ENCODE measurements around the gene KLHL28. TPM values are rescaled to one million over a fixed set of nuclear protein-coding genes. Genes with fewer than 3 reads are reported as not detected.
A peak's percentile ranks its signal among the peaks of the same experiment; 100 is the strongest.

KLHL28 gene
- total RNA-seq, 3 donors from 2014 or later (not counting 1 experiment from before 2014, with no cell fraction given): 47.6 to 59.7 (median 56.0) TPM

DNA sequence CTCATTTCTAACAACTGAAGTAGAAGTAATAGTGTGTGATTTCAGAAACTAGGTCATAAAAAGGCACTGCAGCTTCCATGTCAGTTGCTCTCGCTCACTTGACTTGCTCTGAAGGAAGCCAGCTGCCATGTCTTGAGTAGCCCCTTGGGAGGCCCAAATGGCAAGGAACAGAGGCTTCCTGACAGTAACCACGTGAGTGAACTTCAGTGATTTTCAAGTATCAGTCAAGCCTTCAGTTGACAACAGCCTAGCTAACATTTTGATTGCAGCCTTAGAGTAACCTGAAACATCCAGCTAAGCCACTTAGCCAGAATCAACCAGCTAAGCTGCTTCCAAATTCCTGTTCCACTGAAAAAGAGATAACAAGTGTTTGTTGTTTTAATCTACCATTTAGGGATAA, 26.9 kb upstream of the KLHL28 start:
- TF ChIP-seq, protein P1, sequence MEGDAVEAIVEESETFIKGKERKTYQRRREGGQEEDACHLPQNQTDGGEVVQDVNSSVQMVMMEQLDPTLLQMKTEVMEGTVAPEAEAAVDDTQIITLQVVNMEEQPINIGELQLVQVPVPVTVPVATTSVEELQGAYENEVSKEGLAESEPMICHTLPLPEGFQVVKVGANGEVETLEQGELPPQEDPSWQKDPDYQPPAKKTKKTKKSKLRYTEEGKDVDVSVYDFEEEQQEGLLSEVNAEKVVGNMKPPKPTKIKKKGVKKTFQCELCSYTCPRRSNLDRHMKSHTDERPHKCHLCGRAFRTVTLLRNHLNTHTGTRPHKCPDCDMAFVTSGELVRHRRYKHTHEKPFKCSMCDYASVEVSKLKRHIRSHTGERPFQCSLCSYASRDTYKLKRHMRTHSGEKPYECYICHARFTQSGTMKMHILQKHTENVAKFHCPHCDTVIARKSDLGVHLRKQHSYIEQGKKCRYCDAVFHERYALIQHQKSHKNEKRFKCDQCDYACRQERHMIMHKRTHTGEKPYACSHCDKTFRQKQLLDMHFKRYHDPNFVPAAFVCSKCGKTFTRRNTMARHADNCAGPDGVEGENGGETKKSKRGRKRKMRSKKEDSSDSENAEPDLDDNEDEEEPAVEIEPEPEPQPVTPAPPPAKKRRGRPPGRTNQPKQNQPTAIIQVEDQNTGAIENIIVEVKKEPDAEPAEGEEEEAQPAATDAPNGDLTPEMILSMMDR (IDR thresholded peaks at IDR 0.05): no peak
- H3K27ac ChIP-seq (ENCODE audit: low read length): no peak overlapping the region
- H3K36me3 ChIP-seq (ENCODE audit: control insufficient read depth, insufficient read depth, low read length): no peaks in the 10 kb centered on the region
- peaks cover 13 to 18% of the 10 kb centered on the region in 2 donors for H3K4me1 Mint-ChIP-seq
- no peaks in the 10 kb centered on the region for H3K36me3 Mint-ChIP-seq
- no peak overlapping the region for H3K4me3 Mint-ChIP-seq
- DNase-seq (no peak), ATAC-seq (no peak)
- H3K27me3 ChIP-seq (ENCODE audit: control insufficient read depth, insufficient read depth, low read length): no peaks in the 10 kb centered on the region
- H3K4me3 ChIP-seq (ENCODE audit: low read length): no peak overlapping the region
- no peaks in the 10 kb centered on the region for H3K4me1 ChIP-seq (ENCODE audit: control insufficient read depth, insufficient read depth, low read length)
- WGBS (ENCODE audit: insufficient coverage): 77% methylated on average over 2 of the region's 2 CpGs
- H3K27me3 Mint-ChIP-seq (ENCODE audit: low read depth in 2 of 2): no peaks in the 10 kb centered on the region
- no peaks in the 10 kb centered on the region for H3K9me3 ChIP-seq (ENCODE audit: control insufficient read depth, insufficient read depth, low read length)
- H3K27ac Mint-ChIP-seq: no peak overlapping the region
- H3K9me3 Mint-ChIP-seq: no peaks in the 10 kb centered on the region
- intact Hi-C loops (cut with micrococcal nuclease): no loop called here

DNA sequence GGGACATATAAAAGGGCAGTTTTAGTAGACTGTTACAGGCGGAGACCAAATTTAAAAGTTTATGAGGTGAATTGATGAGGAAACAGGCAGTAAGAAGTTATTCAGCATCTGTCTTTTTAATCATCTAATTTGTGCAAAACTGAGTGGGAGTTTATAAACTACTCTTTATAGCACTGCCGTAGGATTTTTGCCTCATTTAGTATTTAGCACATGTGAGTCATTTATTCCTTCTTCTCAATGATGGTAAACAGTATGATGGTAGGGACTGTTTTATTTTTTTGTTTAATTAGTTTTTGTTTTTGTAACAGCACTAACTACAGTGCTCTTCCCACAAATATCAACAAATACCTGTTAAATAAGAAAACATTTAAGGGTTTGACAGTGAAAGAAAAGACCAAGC, 20.8 kb upstream of the KLHL28 start:
- Histone ChIP-seq H3K36me3 (ENCODE audit: control insufficient read depth, insufficient read depth, low read length) (no peaks in the 10 kb centered on the region), H3K4me1 (ENCODE audit: control insufficient read depth, insufficient read depth, low read length) (no peaks in the 10 kb centered on the region), H3K9me3 (ENCODE audit: control insufficient read depth, insufficient read depth, low read length) (no peaks in the 10 kb centered on the region), H3K27ac (ENCODE audit: low read length) (no peak overlapping the region), H3K27me3 (ENCODE audit: control insufficient read depth, insufficient read depth, low read length) (no peaks in the 10 kb centered on the region), H3K4me3 (ENCODE audit: low read length) (no peak overlapping the region)
- intact Hi-C loops (cut with micrococcal nuclease): no loop called here
- H3K36me3 Mint-ChIP-seq: no peaks in the 10 kb centered on the region
- no peak for DNase-seq
- no peak overlapping the region for H3K4me3 Mint-ChIP-seq
- WGBS (ENCODE audit: insufficient coverage): 94% methylated on average over 1 of the region's 2 CpGs
- no peak overlapping the region for H3K27ac Mint-ChIP-seq
- H3K9me3 Mint-ChIP-seq: no peaks in the 10 kb centered on the region
- H3K4me1 Mint-ChIP-seq: peaks cover 11 to 20% of the 10 kb centered on the region in 2 donors
- H3K27me3 Mint-ChIP-seq (ENCODE audit: low read depth in 2 of 2): no peaks in the 10 kb centered on the region
- TF ChIP-seq, protein P1 (IDR thresholded peaks at IDR 0.05): no peak
- ATAC-seq: no peak

DNA sequence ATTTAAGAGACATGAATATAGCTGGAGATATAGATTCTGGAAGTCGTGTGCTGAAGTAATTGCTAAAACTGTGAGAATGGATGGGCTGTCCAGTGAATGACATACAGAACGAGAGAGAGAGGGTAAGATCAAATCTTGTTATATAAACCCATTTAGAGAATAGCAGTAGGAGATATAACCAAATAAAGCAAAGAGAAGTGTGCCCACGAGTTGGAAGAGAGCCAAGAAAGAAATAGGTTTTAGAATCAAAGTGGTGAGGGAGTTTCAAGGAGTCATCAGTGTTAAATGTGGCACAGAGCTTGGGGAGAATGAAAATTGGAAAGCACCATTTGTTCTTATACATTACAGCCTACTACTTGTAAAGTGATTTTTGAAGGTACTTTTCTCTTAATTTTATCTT, 19.5 kb upstream of the KLHL28 start:
- Mint-ChIP-seq H3K4me1 (peaks cover 11 to 22% of the 10 kb centered on the region in 2 donors), H3K27ac (no peak overlapping the region), H3K4me3 (no peak overlapping the region), H3K36me3 (no peaks in the 10 kb centered on the region), H3K27me3 (ENCODE audit: low read depth in 2 of 2) (no peaks in the 10 kb centered on the region), H3K9me3 (no peaks in the 10 kb centered on the region)
- no peaks in the 10 kb centered on the region for H3K4me1 ChIP-seq (ENCODE audit: control insufficient read depth, insufficient read depth, low read length)
- H3K36me3 ChIP-seq (ENCODE audit: control insufficient read depth, insufficient read depth, low read length): no peaks in the 10 kb centered on the region
- no peak overlapping the region for H3K27ac ChIP-seq (ENCODE audit: low read length)
- TF ChIP-seq, protein P1 (IDR thresholded peaks at IDR 0.05): no peak
- 65% methylated on average over 3 of the region's 3 CpGs for WGBS (ENCODE audit: insufficient coverage)
- no peak for ATAC-seq
- H3K9me3 ChIP-seq (ENCODE audit: control insufficient read depth, insufficient read depth, low read length): no peaks in the 10 kb centered on the region
- no peaks in the 10 kb centered on the region for H3K27me3 ChIP-seq (ENCODE audit: control insufficient read depth, insufficient read depth, low read length)
- intact Hi-C loops (cut with micrococcal nuclease): no loop called here
- H3K4me3 ChIP-seq (ENCODE audit: low read length): no peak overlapping the region
- peak in 1 of 2 donors; percentile 40 for DNase-seq

DNA sequence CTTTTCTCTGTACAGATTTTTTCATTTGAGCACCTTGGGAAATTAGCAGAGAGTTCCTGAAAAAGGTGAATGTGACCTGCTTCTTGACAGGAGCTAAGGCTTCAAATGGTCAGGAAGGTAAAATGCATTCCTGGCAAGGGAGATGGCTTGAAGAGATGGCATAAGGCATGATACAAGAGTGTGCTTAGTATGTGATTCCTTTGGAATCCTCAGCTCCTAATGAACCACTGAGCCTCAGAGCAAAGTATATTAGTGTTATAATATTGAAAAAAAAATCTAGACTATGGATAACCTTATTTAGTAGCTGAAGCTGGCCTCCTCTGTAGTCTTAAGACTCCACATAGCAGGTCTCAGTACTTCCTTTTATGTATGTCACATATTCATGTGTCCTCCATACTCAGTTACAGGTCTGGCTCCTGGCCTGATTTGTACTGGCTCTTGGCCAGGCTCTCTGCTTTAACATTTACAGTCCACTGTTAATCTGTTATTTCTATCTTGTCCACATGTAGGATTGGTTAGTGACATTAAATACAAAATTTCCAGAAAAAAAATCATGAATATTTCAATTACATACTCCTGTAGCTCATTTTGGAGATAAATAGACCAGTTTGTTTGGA, 18.1 kb upstream of the KLHL28 start:
- ATAC-seq: no peak
- Histone ChIP-seq H3K27ac (ENCODE audit: low read length) (no peak overlapping the region), H3K36me3 (ENCODE audit: control insufficient read depth, insufficient read depth, low read length) (no peaks in the 10 kb centered on the region), H3K4me1 (ENCODE audit: control insufficient read depth, insufficient read depth, low read length) (no peaks in the 10 kb centered on the region), H3K4me3 (ENCODE audit: low read length) (no peak overlapping the region), H3K27me3 (ENCODE audit: control insufficient read depth, insufficient read depth, low read length) (no peaks in the 10 kb centered on the region), H3K9me3 (ENCODE audit: control insufficient read depth, insufficient read depth, low read length) (no peaks in the 10 kb centered on the region)
- H3K27me3 Mint-ChIP-seq (ENCODE audit: low read depth in 2 of 2): no peaks in the 10 kb centered on the region
- no peak overlapping the region for H3K4me3 Mint-ChIP-seq
- H3K4me1 Mint-ChIP-seq: peaks cover 11 to 26% of the 10 kb centered on the region in 2 donors
- H3K27ac Mint-ChIP-seq: no peak overlapping the region
- no peaks in the 10 kb centered on the region for H3K36me3 Mint-ChIP-seq
- TF ChIP-seq, protein P1 (IDR thresholded peaks at IDR 0.05): no peak
- H3K9me3 Mint-ChIP-seq: no peaks in the 10 kb centered on the region
- intact Hi-C loops (cut with micrococcal nuclease): no loop called here
- no peak for DNase-seq

Measured in natural killer cell (primary cell).